Adrenal gland (tissue), 12 donors: ENCODE results near the gene LMX1B. TPM values are rescaled to one million over a fixed set of nuclear protein-coding genes. Genes with fewer than 3 reads are reported as not detected.

Experiments
- DNase-seq, 7 donors: peaks; one replicate each; pipeline ENCODE4 v3.0.0-alpha.2; 2019 to 2020
- H3K27ac ChIP-seq, 5 donors: fragments of 200-600 bp; sonication (generic) in 4 of 5; 1 replicate in 3 of 5; 2 replicates in 2 of 5; pipeline versions ENCODE4 v1.5.1 to v1.8.0; 2016 to 2020; ENCODE audit warnings: mild to moderate bottlenecking in 1 of 5
- H3K27me3 ChIP-seq: fragments of 200-600 bp; 2 replicates; pipeline ENCODE4 v1.8.0; 2021
- H3K36me3 ChIP-seq, 2 donors: fragments of 200-600 bp; replicated peaks in 1 of 2; 1 replicate in 1 of 2; 2 replicates in 1 of 2; pipeline versions ENCODE4 v1.5.1 to v1.8.0; 2018 to 2022
- H3K4me1 ChIP-seq, 2 donors: fragments of 200-600 bp; replicated peaks in 1 of 2; 1 replicate in 1 of 2; 2 replicates in 1 of 2; pipeline versions ENCODE4 v1.5.1 to v1.8.0; 2018 to 2021
- H3K4me3 ChIP-seq, 4 donors: fragments of 200-600 bp; sonication (generic) in 3 of 4; one replicate each; pipeline ENCODE4 v1.5.1; 2016 to 2018
- H3K9me3 ChIP-seq, 3 donors: fragments of 200-600 bp; sonication (generic) in 1 of 3; replicated peaks in 1 of 3; 1 replicate in 2 of 3; 2 replicates in 1 of 3; pipeline versions ENCODE4 v1.5.1 to v1.8.0; 2016 to 2021
- POLR2A ChIP-seq, 2 donors: fragments of 450-650 bp; IDR thresholded peaks; one replicate each; pipeline ENCODE4 v1.6.1; 2017; ENCODE audit warnings: antibody characterized with exemption in 2 of 2, mild to moderate bottlenecking in 2 of 2, moderate library complexity in 1 of 2
- WGBS, 4 donors: extraction: QIAGEN DNeasy Blood & Tissue Kit in 2 of 4; methylation state at CpG; one replicate each; pipeline versions ENCODE4 v1.1.5 to v1.1.7; 2013 to 2017; 5-methylcytosine and 5-hydroxymethylcytosine counted together
- intact Hi-C, 2 donors: fragments of 100-400 bp; cut with DNase I; formaldehyde crosslinking; loops; one replicate each; pipeline versions ENCODE4 v1.14.1 to v1.15.0; 2022 to 2023
- polyA plus RNA-seq, 3 donors: library from polyadenylated mRNA; stranded (reverse); fragments of 200-250 nt in 2 of 3; fragments of 350-450 nt in 1 of 3; fragmentation: Illumina TruSeq in 1 of 3; extraction: RNeasy Lipid Tissue Mini Kit (QIAGEN cat#74804) in 1 of 3; gene quantifications; one replicate each; pipeline ENCODE4 v1.2.3, GENCODE V29; 2013 to 2014
- total RNA-seq, 9 donors: library from RNA; depleted of rRNA in 4 of 9; stranded (reverse); fragments of >200 nt in 4 of 9; fragments of 120-200 nt in 1 of 9; fragmentation: NEBNext Ultra II Directional in 1 of 9; extraction: Animal tissue kit (Norgen Biotek cat#: 25700) in 1 of 9; gene quantifications; one replicate each; pipeline versions ENCODE4 v1.1.0 to v1.2.4, GENCODE V29; 2013 to 2023
- TF ChIP-seq, protein P1 (sequence below), 6 experiments: fragments of 450-650 bp in 4 of 6; fragments of 200-600 bp in 2 of 6; sonication (generic) in 1 of 6; IDR thresholded peaks; 1 replicate in 5 of 6; 2 replicates in 1 of 6; pipeline versions ENCODE4 v1.5.1 to v1.8.0; 2016 to 2021; ENCODE audit warnings: antibody characterized with exemption in 6 of 6, mild to moderate bottlenecking in 2 of 6, moderate library complexity in 1 of 6
- donor health status: healthy with polysubstance abuse.
- donor health status: Bipolar disorder and iron deficiency.
- donor health status: DM: yes; HTN: yes; CAD: no.
- donor health status: DM: no; HTN: no; CAD: no.
- donor health status: DM: no; HTN: no; CAD: no.
- donor health status: DM: yes; HTN: yes; CAD: no.

LMX1B gene
- total and polyA plus RNA-seq, 12 donors: under 0.01 to 0.07 TPM; not detected in 10

GRCh38 chr9:126625329-126626126 lies 11.8 kb downstream of the LMX1B start:
- Histone ChIP-seq H3K9me3 (no peaks in the 10 kb centered on the region), H3K27me3 (peaks cover 88% of the 10 kb centered on the region), H3K4me3 (peak overlapping the region in 1 of 4 donors; percentile 5), H3K36me3 (no peaks in the 10 kb centered on the region), H3K4me1 (peaks cover 0 to 11% of the 10 kb centered on the region in 2 donors), H3K27ac (no peak overlapping the region)
- no peak for TF ChIP-seq POLR2A (IDR thresholded peaks at IDR 0.05)
- TF ChIP-seq, protein P1, sequence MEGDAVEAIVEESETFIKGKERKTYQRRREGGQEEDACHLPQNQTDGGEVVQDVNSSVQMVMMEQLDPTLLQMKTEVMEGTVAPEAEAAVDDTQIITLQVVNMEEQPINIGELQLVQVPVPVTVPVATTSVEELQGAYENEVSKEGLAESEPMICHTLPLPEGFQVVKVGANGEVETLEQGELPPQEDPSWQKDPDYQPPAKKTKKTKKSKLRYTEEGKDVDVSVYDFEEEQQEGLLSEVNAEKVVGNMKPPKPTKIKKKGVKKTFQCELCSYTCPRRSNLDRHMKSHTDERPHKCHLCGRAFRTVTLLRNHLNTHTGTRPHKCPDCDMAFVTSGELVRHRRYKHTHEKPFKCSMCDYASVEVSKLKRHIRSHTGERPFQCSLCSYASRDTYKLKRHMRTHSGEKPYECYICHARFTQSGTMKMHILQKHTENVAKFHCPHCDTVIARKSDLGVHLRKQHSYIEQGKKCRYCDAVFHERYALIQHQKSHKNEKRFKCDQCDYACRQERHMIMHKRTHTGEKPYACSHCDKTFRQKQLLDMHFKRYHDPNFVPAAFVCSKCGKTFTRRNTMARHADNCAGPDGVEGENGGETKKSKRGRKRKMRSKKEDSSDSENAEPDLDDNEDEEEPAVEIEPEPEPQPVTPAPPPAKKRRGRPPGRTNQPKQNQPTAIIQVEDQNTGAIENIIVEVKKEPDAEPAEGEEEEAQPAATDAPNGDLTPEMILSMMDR (IDR thresholded peaks at IDR 0.05): no peak
- no peak for DNase-seq
- intact Hi-C loops: no loop called here
- WGBS, 4 donors: 2 to 6% (median 3%) methylated on average over 7 to 64 of the region's 64 CpGs

DNA sequence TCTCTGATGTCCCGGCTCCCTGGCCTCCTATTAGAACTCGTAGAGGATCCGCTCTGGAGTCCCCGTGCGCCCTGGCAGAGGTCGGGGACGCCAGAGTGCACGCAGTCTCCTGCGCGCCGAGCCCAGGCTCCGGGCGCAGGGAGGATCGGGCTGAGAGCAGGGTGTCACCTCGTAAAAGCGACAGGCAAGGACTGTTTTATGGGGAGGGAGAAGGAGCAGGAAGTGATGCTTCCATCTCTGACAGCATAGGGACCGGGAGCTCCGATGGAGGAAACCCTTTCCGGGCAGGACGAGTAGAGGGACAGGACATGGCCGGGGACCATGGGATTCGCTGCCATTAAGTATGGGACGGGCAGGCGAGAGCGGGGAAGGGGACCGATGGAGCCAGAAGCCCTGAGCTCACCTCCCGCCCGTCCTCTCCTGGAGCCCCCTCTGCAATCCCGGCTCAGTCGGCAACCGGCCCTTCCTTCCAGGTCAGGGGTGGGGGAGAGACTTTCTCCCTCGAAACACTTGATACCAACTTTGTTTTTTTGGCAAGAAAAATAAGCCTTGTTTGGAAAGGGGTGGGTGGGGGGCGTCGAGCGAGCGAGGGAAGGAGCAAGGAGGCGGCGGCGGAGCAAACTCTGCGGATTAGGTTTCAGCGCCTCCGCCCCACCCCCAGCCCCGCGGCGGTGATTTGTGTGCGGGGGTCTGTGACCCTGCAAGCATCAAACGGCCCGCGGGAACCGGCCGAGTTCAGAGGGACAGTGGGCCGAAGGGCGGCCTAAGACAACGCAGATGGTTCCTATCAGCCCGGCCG lies 12.6 kb downstream of the LMX1B start:
- Histone ChIP-seq H3K9me3 (no peaks in the 10 kb centered on the region), H3K4me1 (peaks cover 0 to 11% of the 10 kb centered on the region in 2 donors), H3K4me3 (peak overlapping the region in 1 of 4 donors; percentile 5), H3K36me3 (no peaks in the 10 kb centered on the region), H3K27ac (no peak overlapping the region), H3K27me3 (peaks cover 87% of the 10 kb centered on the region)
- TF ChIP-seq, protein P1 (IDR thresholded peaks at IDR 0.05): no peak
- TF ChIP-seq POLR2A (IDR thresholded peaks at IDR 0.05): no peak
- WGBS, 4 donors: 12 to 18% (median 13%) methylated on average over 34 to 56 of the region's 56 CpGs
- DNase-seq: no peak
- intact Hi-C loops: no loop called here

GRCh38 chr9:126626926-126627233 lies 13.2 kb downstream of the LMX1B start:
- WGBS, 4 donors: 39 to 79% (median 44%) methylated on average over 3 to 14 of the region's 14 CpGs
- H3K27me3 ChIP-seq: peaks cover 81% of the 10 kb centered on the region
- TF ChIP-seq, protein P1 (IDR thresholded peaks at IDR 0.05): no peak
- no peak for TF ChIP-seq POLR2A (IDR thresholded peaks at IDR 0.05)
- H3K4me3 ChIP-seq: no peak overlapping the region
- intact Hi-C loops: no loop called here
- H3K9me3 ChIP-seq: no peaks in the 10 kb centered on the region
- H3K27ac ChIP-seq: no peak overlapping the region
- H3K36me3 ChIP-seq: no peaks in the 10 kb centered on the region
- no peak for DNase-seq
- peaks cover 0 to 11% of the 10 kb centered on the region in 2 donors for H3K4me1 ChIP-seq

GRCh38 chr9:126628146-126628545 lies 14.4 kb downstream of the LMX1B start:
- no peak for DNase-seq
- peaks cover 79% of the 10 kb centered on the region for H3K27me3 ChIP-seq
- TF ChIP-seq POLR2A (IDR thresholded peaks at IDR 0.05): no peak
- TF ChIP-seq, protein P1 (IDR thresholded peaks at IDR 0.05): no peak
- intact Hi-C loops: no loop called here
- no peaks in the 10 kb centered on the region for H3K36me3 ChIP-seq
- peaks cover 0 to 11% of the 10 kb centered on the region in 2 donors for H3K4me1 ChIP-seq
- H3K27ac ChIP-seq: no peak overlapping the region
- no peak overlapping the region for H3K4me3 ChIP-seq
- WGBS, 4 donors: 84 to 93% (median 90%) methylated on average over 6 to 7 of the region's 7 CpGs
- H3K9me3 ChIP-seq: no peaks in the 10 kb centered on the region
